Uterus (tissue), 2 donors: ENCODE data around the gene TTLL6.

ENCODE experiments used
- POLR2A ChIP-seq, 2 donors: fragments of 450-650 bp; IDR thresholded peaks; one replicate each; pipeline ENCODE4 v1.6.1; 2016; ENCODE audit warnings: antibody characterized with exemption in 2 of 2, mild to moderate bottlenecking in 1 of 2, moderate library complexity in 1 of 2
- TF ChIP-seq, protein P1 (sequence below), 4 experiments: fragments of 200-600 bp in 2 of 4; fragments of 450-650 bp in 2 of 4; sonication (generic) in 2 of 4; IDR thresholded peaks; one replicate each; pipeline ENCODE4 v1.5.1; 2016 to 2019; ENCODE audit warnings: antibody characterized with exemption in 4 of 4, mild to moderate bottlenecking in 2 of 4, moderate library complexity in 1 of 4

DNA sequence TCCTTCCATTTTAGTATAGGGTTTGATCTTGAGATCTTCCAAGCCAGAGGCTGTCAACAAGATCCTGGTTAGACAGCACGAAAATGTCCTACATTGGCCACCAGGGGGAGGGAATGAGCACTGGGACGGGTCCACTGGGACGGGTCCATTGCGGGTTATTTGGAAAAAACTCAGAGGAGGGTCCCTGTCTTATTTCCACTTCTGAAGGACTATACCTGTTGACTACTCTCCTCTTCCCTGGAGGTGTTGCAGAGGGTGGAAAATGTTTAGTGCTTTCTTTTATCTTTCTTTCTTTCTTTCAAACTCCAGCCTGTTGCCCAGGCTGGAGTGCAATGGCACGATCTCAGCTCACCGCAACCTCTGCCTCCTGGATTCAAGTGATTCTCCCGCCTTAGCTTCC, 2.5 kb downstream of the TTLL6 start:
- TF ChIP-seq, protein P1, sequence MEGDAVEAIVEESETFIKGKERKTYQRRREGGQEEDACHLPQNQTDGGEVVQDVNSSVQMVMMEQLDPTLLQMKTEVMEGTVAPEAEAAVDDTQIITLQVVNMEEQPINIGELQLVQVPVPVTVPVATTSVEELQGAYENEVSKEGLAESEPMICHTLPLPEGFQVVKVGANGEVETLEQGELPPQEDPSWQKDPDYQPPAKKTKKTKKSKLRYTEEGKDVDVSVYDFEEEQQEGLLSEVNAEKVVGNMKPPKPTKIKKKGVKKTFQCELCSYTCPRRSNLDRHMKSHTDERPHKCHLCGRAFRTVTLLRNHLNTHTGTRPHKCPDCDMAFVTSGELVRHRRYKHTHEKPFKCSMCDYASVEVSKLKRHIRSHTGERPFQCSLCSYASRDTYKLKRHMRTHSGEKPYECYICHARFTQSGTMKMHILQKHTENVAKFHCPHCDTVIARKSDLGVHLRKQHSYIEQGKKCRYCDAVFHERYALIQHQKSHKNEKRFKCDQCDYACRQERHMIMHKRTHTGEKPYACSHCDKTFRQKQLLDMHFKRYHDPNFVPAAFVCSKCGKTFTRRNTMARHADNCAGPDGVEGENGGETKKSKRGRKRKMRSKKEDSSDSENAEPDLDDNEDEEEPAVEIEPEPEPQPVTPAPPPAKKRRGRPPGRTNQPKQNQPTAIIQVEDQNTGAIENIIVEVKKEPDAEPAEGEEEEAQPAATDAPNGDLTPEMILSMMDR (IDR thresholded peaks at IDR 0.05): peak; percentile 32 to 58 (median 57)
- no peak for TF ChIP-seq POLR2A (IDR thresholded peaks at IDR 0.05)
